SKM-1 (cell line): Measurements from ENCODE around the gene TOP1.
"Not testable (repeated sequence)": the region's sequence is repeated elsewhere in the genome, so short reads cannot be mapped to it uniquely, and the experiment has no call there.

ENCODE experiments used
- DNase-seq: peaks from one replicate; lab custom pipeline; 2025; ENCODE audit not compliant: unreplicated experiment; lab: John Stamatoyannopoulos, UW

Gene TOP1

DNA sequence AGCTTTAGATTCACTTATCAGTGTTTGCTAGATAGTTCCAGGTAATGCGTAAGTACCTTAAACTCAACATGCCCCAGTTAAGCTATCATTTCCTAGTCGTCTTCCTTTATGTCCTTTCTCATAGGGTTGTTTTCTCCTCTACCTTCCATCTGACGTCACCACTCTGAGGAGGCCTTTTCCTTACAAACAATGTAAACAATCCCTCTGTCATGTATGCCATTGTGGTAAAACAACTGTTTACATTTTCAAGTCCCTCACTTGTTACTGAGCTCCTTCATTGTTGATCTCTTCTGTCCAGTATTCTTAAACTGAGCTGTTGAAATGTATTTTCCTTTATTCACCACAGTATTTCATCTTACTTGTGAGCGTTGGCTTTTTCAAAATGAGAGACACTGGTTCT is 63.3 kb downstream of the TOP1 start:
- no peak for DNase-seq

- DNase-seq: no peak
Observed at GRCh38 chr20:41094353-41095055, 65.9 kb downstream of the TOP1 start.

DNA sequence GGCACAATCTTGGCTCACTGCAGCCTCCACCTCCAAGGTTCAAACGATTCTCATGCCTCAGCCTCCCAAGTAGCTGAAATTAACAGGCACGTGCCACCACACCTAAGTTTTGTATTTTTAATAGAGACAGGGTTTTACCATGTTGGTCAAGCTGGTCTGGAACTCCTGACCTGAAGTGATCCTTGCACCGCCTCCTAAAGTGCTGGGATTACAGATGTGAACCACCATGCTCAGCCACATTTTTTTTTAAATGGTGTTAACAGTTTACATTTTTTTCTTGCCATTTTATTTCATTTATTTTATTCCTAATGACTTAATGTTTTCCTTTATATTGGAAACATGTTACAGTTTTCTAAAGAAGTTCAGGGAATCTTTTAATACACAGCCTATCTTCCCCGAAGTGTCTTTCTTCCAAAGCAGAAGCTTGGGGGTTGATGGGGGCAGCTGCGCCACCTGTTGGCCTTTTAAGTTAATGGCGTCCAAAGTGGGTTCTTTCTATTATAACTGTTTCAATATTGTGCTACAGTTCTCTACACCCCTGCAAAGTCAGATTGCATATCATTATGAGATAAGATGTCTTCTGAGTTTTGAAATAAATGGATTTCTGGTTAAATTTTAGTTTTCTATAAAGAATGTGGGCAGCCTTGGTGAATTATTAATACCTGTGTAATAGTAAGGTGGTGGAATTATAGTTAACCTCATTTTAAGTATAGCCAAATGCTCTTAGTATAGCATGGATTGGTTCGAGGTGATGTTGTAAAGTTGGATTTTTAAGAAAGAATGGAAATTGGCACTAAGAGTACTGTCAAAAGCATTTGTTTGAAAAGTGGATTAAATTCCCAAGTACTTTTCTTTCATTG is 66.7 kb downstream of the TOP1 start:
- DNase-seq: peak; percentile 15

DNA sequence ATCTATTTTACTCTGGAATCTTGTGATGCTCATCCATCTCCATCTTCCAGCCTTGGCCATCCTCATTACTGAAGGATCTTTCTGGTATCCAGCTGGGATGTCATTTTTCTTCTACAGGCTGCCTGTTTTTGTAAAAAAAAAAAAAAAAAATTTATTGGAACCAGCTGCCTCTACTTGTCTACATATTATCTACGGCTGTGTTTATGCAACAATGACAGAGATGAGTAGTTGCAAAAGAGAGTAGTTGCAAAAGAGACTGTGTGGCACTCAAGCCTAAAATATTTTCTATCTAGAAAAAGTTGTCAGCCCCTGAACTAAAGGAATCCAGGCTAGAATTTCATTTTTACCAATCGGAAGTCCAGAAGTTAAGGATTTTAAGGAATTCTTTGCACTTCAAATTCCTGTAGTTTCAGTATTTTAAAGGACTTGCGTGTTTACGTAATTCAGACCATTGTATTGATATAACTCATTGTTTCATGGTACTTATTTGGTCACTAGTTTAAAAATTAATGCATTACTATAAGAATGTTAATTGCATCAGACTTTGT is 70.2 kb downstream of the TOP1 start:
- DNase-seq: no peak

- no peak for DNase-seq
Observed at GRCh38 chr20:41100001-41100480, 71.4 kb downstream of the TOP1 start.

DNA sequence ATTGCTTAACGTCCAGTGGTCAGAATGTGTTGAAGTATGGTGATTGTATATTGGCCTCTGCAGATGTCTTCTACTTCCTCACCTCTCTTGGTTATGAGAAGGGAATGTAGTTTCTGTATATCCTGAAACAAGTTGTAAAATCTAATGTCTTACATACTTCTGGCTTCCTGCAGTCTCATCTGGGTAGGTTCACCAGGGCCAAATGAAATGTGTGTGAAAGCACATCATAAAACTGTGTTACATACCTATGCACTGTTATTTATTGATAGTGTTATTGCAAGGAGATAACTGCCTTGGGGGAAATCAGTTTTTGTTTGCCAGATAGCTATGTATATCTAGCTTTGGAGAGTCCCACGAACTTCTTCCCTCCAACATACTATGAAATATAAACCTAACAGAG is 73.0 kb downstream of the TOP1 start:
- DNase-seq: no peak

DNA sequence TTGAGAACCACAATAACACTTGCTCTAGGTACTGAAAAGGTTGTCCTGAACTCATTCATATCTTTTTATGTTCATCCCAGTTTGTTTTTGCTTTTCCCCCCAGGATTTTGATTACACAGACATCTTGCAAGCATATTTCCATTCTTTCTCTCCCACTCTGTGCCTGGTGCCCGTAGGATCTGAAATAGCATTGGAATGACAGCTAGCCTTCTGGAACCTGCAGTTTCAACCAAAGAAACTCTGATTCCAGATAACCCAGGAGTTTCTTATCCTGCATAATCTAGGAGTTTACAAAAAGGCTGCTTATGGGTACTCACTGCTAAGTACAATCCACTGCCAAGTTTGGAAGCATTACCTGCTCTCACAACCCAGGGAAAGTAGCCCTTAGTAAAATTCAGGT is 79.9 kb downstream of the TOP1 start:
- DNase-seq: no peak

- DNase-seq: no peak
Observed at GRCh38 chr20:41110012-41110411, 81.4 kb downstream of the TOP1 start.

DNA sequence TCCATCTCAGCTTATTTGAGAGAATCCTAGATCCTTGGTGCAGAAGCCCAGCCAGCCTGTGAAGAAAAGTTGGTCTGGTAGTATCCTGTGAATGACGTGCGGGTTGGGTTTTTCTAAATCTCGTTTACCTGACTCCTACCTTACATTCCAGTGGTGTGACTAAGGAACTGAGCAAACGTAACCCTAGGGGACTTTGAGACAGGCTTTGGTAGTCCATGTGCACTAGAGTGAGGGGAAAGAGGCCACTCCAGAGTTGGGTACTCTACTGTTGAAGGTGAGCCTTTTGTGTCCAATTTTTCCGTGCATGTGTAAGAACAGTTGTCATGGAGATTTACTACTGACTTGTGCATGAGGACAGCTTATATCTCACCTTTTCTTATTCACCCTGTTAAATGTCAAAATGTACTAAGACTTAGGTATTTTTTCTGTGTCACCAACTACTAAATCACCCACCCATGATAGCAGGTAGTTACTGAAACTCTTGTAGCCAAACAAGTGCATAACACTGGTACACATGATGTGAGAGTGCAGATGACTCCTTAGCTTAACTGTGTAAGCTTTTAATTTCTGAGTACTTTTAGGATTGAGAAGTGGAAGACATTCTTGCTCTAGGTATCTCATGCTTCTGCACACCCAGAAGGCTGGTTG is 82.4 kb downstream of the TOP1 start:
- no peak for DNase-seq

DNA sequence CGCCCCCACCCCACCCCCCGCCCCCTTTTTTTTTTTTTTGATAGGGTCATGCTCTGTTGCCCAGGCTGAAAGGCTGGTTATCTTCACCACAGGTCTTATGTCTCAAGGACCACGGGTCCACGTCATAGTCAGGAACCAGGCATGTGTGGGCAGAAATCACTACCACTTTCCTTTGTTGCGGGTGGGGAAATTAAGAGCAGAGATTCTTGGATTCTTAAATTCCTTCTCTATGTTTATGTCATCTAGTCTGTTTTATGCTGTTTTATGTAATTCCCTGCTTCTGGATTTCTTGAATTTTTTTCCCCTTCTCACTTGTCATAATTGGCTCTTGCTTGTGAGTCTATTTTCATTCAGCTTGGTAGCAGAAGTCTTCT is 82.9 kb downstream of the TOP1 start:
- DNase-seq: no peak

- no peak for DNase-seq
Observed at GRCh38 chr20:41116282-41116956, 87.8 kb downstream of the TOP1 start.

GRCh38 chr20:41118159-41118558 is 89.5 kb downstream of the TOP1 start:
- DNase-seq: not testable (repeated sequence)

DNA sequence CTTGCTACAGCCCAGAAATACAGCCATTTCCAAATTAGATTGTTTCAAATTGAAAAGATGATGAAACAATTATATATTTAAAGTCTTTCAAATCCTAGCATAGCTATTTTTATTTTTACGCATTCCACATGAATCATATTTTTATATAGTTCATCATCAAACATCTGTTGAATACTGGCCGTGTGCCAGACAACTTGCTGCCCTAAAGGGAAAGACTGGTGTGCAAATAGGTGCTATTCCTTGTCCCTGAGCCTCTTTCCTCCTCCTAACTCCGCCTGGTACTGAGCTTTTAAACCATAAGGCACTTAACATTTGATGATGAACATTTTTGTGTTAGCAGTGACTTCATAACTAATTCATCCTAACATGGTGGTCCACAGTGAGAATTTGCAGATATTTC is 90.0 kb downstream of the TOP1 start:
- DNase-seq: no peak

DNA sequence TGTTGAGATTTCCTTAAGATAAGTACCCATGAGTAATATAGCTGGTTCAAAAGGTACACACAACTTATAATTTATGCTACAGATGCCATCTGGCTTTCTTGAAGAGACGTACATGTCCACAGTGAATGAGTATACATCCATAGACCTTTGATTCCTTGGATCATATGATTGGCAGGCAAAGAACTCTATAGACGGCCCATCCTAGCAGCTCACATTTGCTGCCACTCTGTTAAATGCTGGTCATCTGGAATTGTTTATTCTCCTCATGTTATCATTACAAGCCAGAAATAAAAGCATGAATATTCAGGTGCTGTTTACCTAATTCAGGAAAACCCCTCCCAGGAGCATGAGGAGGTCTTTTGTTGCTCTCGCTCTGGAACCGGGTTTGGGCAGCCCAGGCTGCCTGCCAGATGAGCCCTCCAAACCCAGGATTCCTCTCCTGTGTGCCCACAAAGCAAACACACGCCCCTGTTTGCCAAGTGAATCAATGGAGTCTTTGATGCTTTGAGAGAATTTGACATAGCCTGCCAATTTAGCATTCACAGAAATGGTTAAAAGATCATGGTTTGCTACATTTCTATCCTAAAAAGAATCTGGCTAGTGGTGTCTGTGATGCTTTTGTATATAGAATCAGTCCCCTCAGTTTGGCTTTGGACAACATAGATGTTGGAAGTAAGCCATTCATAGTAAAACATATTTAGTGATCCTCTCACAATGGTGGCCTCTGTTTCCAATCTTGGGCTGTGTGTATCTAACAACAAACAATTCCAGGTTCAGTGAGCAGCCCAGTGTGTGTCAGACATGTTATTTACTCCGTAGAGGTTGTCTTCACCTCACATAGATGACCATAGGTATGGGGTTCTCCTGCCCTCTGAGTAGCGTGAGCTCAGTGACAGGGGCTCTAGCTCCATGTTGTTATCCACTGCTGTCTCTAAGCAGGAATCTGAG is 91.3 kb downstream of the TOP1 start:
- DNase-seq: no peak

DNA sequence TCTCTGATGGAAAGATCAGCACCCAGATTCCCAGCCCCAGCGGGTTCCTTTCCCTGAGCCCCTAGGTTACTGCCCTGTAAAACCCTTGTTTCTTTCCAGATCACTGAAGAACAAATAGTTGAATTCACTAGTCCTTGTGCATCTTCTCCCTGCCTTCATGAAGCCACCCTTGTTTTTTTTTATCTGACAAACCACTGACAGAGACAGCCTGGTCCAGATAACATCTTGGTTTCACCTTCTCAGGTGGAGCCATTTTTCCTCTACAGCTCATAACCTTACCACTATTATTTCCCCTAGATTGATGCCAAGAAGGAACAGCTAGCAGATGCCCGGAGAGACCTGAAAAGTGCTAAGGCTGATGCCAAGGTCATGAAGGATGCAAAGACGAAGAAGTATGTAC is 92.8 kb downstream of the TOP1 start:
- no peak for DNase-seq

DNA sequence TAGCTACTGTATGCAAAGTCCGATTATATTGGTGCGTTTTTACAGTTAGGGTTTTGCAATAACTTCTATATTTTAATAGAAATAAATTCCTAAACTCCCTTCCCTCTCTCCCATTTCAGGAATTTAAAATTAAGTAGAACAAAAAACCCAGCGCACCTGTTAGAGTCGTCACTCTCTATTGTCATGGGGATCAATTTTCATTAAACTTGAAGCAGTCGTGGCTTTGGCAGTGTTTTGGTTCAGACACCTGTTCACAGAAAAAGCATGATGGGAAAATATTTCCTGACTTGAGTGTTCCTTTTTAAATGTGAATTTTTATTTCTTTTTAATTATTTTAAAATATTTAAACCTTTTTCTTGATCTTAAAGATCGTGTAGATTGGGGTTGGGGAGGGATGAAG is 95.0 kb downstream of the TOP1 start:
- DNase-seq: no peak

GRCh38 chr20:41124451-41125094 is 96.0 kb downstream of the TOP1 start:
- no peak for DNase-seq

DNA sequence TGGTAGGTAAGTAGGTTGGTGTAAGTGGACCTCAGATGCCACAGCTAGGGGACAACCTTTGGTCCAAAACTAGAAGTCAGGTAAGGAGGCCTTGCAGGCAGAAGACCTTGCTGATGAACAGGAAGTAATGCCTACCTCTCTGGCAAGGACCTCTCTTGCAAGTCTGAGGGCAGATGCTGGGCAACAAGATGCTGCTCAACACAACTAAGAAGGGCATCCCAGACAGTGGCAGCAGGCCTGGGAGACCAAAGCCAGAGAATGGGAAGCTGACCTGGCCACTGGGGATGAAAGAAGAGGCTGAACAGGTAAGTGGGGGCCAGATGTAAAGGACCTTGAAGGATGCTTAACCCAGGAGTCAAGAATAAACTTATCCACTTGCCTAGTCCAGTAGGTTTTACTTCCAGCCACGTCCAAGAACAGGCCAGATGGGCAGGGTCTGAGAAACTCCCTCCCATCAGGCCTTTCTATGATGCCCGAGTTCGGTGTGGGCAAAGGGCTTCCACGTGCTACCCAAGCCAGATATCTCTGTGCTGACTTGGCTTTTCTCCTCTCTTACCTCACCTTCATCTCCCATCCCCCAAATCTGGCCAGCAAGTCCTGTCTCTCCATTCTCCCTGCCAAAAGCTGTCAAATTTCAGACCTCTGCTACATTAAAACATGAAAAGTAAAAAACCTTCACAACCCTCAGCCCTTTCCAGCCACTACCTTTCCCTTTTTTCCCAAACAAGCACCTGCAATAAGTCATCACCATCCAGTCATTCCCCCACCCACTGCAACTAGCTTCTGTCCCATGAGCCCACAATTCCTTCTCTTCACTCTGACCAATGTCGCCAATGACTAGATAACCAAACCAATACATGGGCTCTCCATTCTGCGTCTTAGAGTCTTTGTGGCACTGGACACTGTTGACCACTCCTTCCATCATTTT is 97.2 kb downstream of the TOP1 start:
- DNase-seq: no peak
